Skeletal muscle tissue (tissue), 4 donors: ENCODE results near the gene KCTD19. TPM values are rescaled to one million over a fixed set of nuclear protein-coding genes. Genes with fewer than 3 reads are reported as not detected.

ENCODE experiments used
- H3K27ac ChIP-seq: one replicate; pipeline ENCODE4 v1.7.0; 2013; ENCODE audit warnings: mild to moderate bottlenecking, low read depth, low read length, inconsistent platforms
- H3K27me3 ChIP-seq, 3 donors: one replicate each; pipeline ENCODE4 v1.7.0; 2013; ENCODE audit warnings: low read length in 3 of 3; ENCODE audit not compliant: control insufficient read depth in 3 of 3, insufficient read depth in 3 of 3
- H3K36me3 ChIP-seq, 3 donors: one replicate each; pipeline ENCODE4 v1.7.0; 2013; ENCODE audit warnings: low read length in 3 of 3; ENCODE audit not compliant: control insufficient read depth in 3 of 3, insufficient read depth in 3 of 3
- H3K4me1 ChIP-seq, 3 donors: one replicate each; pipeline ENCODE4 v1.7.0; 2013; ENCODE audit warnings: low read length in 3 of 3, mild to moderate bottlenecking in 3 of 3; ENCODE audit not compliant: control insufficient read depth in 3 of 3, insufficient read depth in 3 of 3
- H3K4me3 ChIP-seq, 3 donors: one replicate each; pipeline ENCODE4 v1.7.0; 2013; ENCODE audit warnings: low read length in 3 of 3
- H3K9ac ChIP-seq, 3 donors: one replicate each; pipeline ENCODE4 v1.7.0; 2013; ENCODE audit warnings: low read length in 3 of 3, mild to moderate bottlenecking in 3 of 3, moderate library complexity in 2 of 3, low read depth in 1 of 3
- H3K9me3 ChIP-seq, 3 donors: one replicate each; pipeline ENCODE4 v1.7.0; 2013; ENCODE audit warnings: low read length in 3 of 3; ENCODE audit not compliant: control insufficient read depth in 3 of 3
- total RNA-seq: library from RNA; depleted of rRNA; stranded (reverse); fragments of >200 nt; gene quantifications from one replicate; pipeline ENCODE4 v1.2.3, GENCODE V29; 2014
- donor health status: Osteomylitis.

Gene KCTD19
- total RNA-seq, 1 donor from 2014 or later: not detected

GRCh38 chr16:67350324-67350723, 23.8 kb upstream of the KCTD19 start:
- Histone ChIP-seq H3K9ac (no peak overlapping the region), H3K27me3 (no peaks in the 10 kb centered on the region), H3K36me3 (no peaks in the 10 kb centered on the region), H3K9me3 (no peaks in the 10 kb centered on the region), H3K27ac (no peak overlapping the region), H3K4me3 (no peak overlapping the region), H3K4me1 (no peaks in the 10 kb centered on the region)

DNA sequence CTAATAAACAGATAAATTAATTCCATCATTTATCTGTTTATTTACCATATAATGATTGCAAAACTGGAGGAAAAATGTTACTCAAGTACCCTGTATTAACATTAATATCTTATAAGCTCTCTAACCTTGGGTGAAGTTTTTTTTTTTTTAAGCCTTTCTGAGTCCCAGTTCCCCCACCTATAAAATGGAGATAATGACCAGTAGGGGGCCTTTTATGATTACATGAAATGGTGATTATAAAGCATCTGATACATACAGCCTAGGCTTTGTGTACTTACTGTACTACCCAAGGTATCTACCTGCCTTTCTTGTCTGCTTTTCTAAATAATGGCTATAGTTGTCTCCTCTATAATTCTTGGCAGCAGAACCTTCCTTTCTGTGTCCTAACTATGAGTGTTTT, 22.6 kb upstream of the KCTD19 start:
- Histone ChIP-seq H3K27me3 (no peaks in the 10 kb centered on the region), H3K4me3 (no peak overlapping the region), H3K27ac (no peak overlapping the region), H3K9me3 (no peaks in the 10 kb centered on the region), H3K36me3 (no peaks in the 10 kb centered on the region), H3K9ac (no peak overlapping the region), H3K4me1 (peaks cover 0 to 2% (median 0%) of the 10 kb centered on the region in 3 donors)

DNA sequence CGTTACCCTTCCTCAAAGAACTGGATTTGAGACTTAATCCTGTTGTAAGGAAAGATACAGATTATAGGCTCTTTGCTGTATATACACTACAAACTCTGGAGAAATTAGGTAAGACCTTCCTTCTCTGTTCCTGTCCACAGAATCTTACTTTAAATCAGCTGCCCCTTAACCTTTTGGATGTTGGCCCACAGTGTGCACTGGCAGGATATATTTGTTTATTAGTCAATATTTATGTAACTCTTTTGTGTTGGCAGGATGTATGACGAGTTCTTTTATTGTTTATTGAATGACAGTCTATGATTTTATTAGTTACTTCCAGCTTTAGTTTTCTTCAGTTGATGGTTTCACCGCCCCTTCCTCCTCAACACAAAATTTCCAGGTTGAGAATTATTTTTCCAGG, 19.8 kb upstream of the KCTD19 start:
- H3K4me3 ChIP-seq: no peak overlapping the region
- H3K27me3 ChIP-seq: no peaks in the 10 kb centered on the region
- H3K9ac ChIP-seq: no peak overlapping the region
- peaks cover 0 to 2% (median 0%) of the 10 kb centered on the region in 3 donors for H3K4me1 ChIP-seq
- H3K36me3 ChIP-seq: no peaks in the 10 kb centered on the region
- no peak overlapping the region for H3K27ac ChIP-seq
- no peaks in the 10 kb centered on the region for H3K9me3 ChIP-seq

DNA sequence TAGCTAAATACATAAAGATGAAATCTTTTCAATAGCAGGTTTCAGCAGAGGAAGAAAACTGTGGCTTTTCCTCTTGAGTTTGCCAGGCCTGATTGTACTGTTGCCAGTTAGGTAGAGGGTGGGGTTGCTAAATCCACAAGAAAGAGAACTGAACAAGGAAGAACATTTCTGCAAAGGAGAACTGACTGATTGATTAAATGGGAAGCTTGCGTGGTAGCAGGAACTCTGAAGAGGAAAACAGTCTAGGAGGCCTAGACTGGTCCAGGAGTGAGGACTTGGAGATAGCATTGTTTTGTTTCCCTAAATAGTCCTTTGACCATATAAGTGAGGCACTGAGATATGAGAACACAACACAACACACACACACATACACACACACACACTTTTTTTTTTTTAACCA, 18.9 kb upstream of the KCTD19 start:
- Histone ChIP-seq H3K4me1 (peaks cover 0 to 2% (median 0%) of the 10 kb centered on the region in 3 donors), H3K9ac (no peak overlapping the region), H3K27me3 (no peaks in the 10 kb centered on the region), H3K9me3 (no peaks in the 10 kb centered on the region), H3K36me3 (no peaks in the 10 kb centered on the region), H3K27ac (no peak overlapping the region), H3K4me3 (no peak overlapping the region)

DNA sequence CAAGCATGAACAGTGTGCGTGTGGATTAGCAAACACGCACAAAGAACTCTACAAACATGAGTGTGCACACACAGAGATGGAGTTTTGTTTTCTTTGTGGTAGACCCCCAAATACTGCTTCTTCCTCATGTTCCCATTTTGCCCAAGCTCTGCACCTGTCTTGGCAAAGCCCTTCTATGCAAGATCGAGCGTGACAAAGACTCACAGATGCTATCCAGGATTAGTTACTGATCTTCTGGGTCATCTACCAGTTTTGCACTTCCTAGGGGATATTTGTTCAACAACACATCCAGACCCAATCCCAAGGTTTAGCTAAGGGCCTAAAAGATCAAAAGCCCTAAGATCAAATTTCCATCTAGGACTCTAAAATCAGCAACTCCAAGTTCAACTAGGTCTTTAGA, 16.1 kb upstream of the KCTD19 start:
- H3K9me3 ChIP-seq: no peaks in the 10 kb centered on the region
- no peak overlapping the region for H3K4me3 ChIP-seq
- H3K36me3 ChIP-seq: no peaks in the 10 kb centered on the region
- no peak overlapping the region for H3K9ac ChIP-seq
- no peak overlapping the region for H3K27ac ChIP-seq
- peaks cover 0 to 2% (median 0%) of the 10 kb centered on the region in 3 donors for H3K4me1 ChIP-seq
- H3K27me3 ChIP-seq: no peaks in the 10 kb centered on the region

GRCh38 chr16:67341250-67341649, 14.7 kb upstream of the KCTD19 start:
- Histone ChIP-seq H3K9ac (no peak overlapping the region), H3K27ac (no peak overlapping the region), H3K9me3 (no peaks in the 10 kb centered on the region), H3K4me1 (peaks cover 0 to 2% (median 0%) of the 10 kb centered on the region in 3 donors), H3K36me3 (no peaks in the 10 kb centered on the region), H3K27me3 (no peaks in the 10 kb centered on the region), H3K4me3 (no peak overlapping the region)

DNA sequence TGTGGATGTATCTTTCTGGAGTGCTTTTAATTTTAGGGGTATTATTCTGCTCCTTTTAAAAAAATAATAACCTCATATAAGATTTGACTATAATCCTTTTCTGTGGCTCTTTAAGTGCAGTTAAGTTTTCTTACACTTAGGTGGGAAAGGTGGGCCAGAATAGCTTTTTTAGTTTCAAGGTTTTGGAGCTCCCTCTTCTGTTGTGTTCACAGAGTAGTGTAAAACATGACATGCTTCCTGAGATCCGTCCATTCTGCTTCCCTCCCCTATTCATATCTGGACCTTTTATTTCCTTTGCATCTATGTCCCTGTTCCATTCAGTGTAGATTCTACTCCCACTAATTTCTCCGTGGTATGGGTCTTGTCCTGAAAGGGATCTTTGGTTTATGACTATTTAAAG, 12.9 kb upstream of the KCTD19 start:
- Histone ChIP-seq H3K9me3 (no peaks in the 10 kb centered on the region), H3K4me1 (no peaks in the 10 kb centered on the region), H3K27me3 (no peaks in the 10 kb centered on the region), H3K9ac (no peak overlapping the region), H3K27ac (no peak overlapping the region), H3K4me3 (no peak overlapping the region), H3K36me3 (no peaks in the 10 kb centered on the region)

- Histone ChIP-seq H3K9ac (no peak overlapping the region), H3K36me3 (no peaks in the 10 kb centered on the region), H3K9me3 (no peaks in the 10 kb centered on the region), H3K4me3 (no peak overlapping the region), H3K27ac (no peak overlapping the region), H3K4me1 (no peaks in the 10 kb centered on the region), H3K27me3 (no peaks in the 10 kb centered on the region)
Measured at GRCh38 chr16:67336648-67337047, 10.1 kb upstream of the KCTD19 start.

GRCh38 chr16:67336116-67336515, 9.6 kb upstream of the KCTD19 start:
- no peaks in the 10 kb centered on the region for H3K9me3 ChIP-seq
- no peaks in the 10 kb centered on the region for H3K4me1 ChIP-seq
- no peak overlapping the region for H3K27ac ChIP-seq
- no peak overlapping the region for H3K9ac ChIP-seq
- H3K27me3 ChIP-seq: no peaks in the 10 kb centered on the region
- H3K36me3 ChIP-seq: no peaks in the 10 kb centered on the region
- no peak overlapping the region for H3K4me3 ChIP-seq

DNA sequence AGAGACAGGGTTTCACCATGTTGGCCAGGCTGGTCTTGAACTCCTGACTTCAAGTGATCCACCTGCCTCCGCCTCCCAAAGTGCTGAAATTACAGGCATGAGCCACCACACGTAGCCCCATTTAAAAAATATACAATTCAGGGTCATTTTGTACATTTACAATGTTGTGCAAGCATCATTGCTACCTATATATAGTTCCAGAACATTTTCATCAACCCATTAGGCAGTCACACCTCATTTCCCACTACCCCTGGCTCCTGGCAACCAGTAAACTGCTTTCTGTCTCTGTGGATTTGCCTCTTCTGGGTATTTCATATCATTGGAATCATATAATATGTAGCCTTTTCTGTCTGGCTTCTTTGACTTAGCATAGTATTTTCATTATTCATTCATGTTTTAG, 6.8 kb upstream of the KCTD19 start:
- H3K4me1 ChIP-seq: no peaks in the 10 kb centered on the region

GRCh38 chr16:67329901-67330300, 3.4 kb upstream of the KCTD19 start:
- no peak overlapping the region for H3K27ac ChIP-seq
- no peak overlapping the region for H3K4me3 ChIP-seq

More for the DNA sequence above, 6.8 kb upstream of the KCTD19 start:
- H3K36me3 ChIP-seq: no peaks in the 10 kb centered on the region
- H3K27me3 ChIP-seq: no peaks in the 10 kb centered on the region
- H3K27ac ChIP-seq: no peak overlapping the region
- H3K4me3 ChIP-seq: no peak overlapping the region
- no peaks in the 10 kb centered on the region for H3K9me3 ChIP-seq
- no peak overlapping the region for H3K9ac ChIP-seq

More at GRCh38 chr16:67329901-67330300, 3.4 kb upstream of the KCTD19 start:
- H3K36me3 ChIP-seq: no peaks in the 10 kb centered on the region
- H3K9ac ChIP-seq: no peak overlapping the region
- H3K27me3 ChIP-seq: peaks cover 3 to 11% (median 10%) of the 10 kb centered on the region in 3 donors
- peaks cover 5% of the 10 kb centered on the region in 3 donors for H3K4me1 ChIP-seq
- no peaks in the 10 kb centered on the region for H3K9me3 ChIP-seq
